Left lobe of liver (tissue), 2 donors: ENCODE measurements around the gene ADAMTS19. TPM values are rescaled to one million over a fixed set of nuclear protein-coding genes. Genes with fewer than 3 reads are reported as not detected.
A peak's percentile ranks its signal among the peaks of the same experiment; 100 is the strongest.

Experiments used
- ATAC-seq: fragments of 200-7000 bp; cut with Tn5 transposase; one replicate; pipeline ENCODE4 v1.9.1; 2020; ENCODE audit warnings: mild to moderate bottlenecking, moderate library complexity
- DNase-seq: peaks from one replicate; pipeline ENCODE4 v3.0.0-alpha.2; 2020; ENCODE audit warnings: low spot score
- total RNA-seq: library from RNA; stranded (reverse); gene quantifications from one replicate; pipeline ENCODE4 v1.2.1, GENCODE V29; 2021
- donor health status: DM: no; HTN: no; CAD: no; lungs with moderate emphysema.
- donor health status: DM: no; HTN: yes; CAD: no.

The ADAMTS19 gene
- total RNA-seq, 1 donor from 2014 or later = 0.23 TPM

- no peak for ATAC-seq
- no peak for DNase-seq
These were observed 303.6 kb downstream of the ADAMTS19 start for GRCh38 chr5:129763651-129764050.

GRCh38 chr5:129766798-129767197 is 306.7 kb downstream of the ADAMTS19 start:
- no peak for ATAC-seq
- no peak for DNase-seq

GRCh38 chr5:129767927-129768380 is 307.9 kb downstream of the ADAMTS19 start:
- DNase-seq (peak; percentile 58), ATAC-seq (peak; percentile 100)

- ATAC-seq = no peak
- no peak for DNase-seq
These were observed 308.6 kb downstream of the ADAMTS19 start for GRCh38 chr5:129768735-129769134.

GRCh38 chr5:129770024-129770820 is 310.1 kb downstream of the ADAMTS19 start:
- no peak for DNase-seq

GRCh38 chr5:129771058-129771838 is 311.1 kb downstream of the ADAMTS19 start:
- ATAC-seq = peak; percentile 85
- peak; percentile 48 for DNase-seq

More at GRCh38 chr5:129770024-129770820, 310.1 kb downstream of the ADAMTS19 start:
- no peak for ATAC-seq

- no peak for ATAC-seq
- DNase-seq = no peak
These were observed 313.3 kb downstream of the ADAMTS19 start for GRCh38 chr5:129773376-129773775.

GRCh38 chr5:129781594-129781993 is 321.5 kb downstream of the ADAMTS19 start:
- ATAC-seq (no peak), DNase-seq (no peak)
